Measurements from ENCODE around the gene ZNF865. TPM values are rescaled to one million over a fixed set of nuclear protein-coding genes. Genes with fewer than 3 reads are reported as not detected.

The ZNF865 gene
- total RNA-seq, 1 experiment from 2014 or later = 21.7 TPM

GRCh38 chr19:55603581-55604292 is 1.7 kb upstream of the ZNF865 start:
- Mint-ChIP-seq H3K4me3 (peak overlapping the region; percentile 83), H3K27ac (peak overlapping the region; percentile 99), H3K27me3 (ENCODE audit: low read depth) (no peaks in the 10 kb centered on the region), H3K4me1 (peaks cover 28% of the 10 kb centered on the region), H3K9me3 (no peaks in the 10 kb centered on the region), H3K36me3 (peaks cover 16% of the 10 kb centered on the region)
- POLR2A ChIA-PET = interaction anchor here (0.6 to 1.9 kb wide), 7 partner anchors 10 to 119 kb away, joined by 3 to 9 read pairs (median 4); partner anchors contain the start of genes NAT14, SSC5D and ZNF784
- TF ChIP-seq ATF1 (CRISPR knock-in tag; IDR thresholded peaks at IDR 0.05) = no peak
- TF ChIP-seq JAZF1 (CRISPR knock-in tag; IDR thresholded peaks at IDR 0.05) = no peak
- TF ChIP-seq EMX1 (CRISPR knock-in tag; IDR thresholded peaks at IDR 0.05) = no peak
- TF ChIP-seq PRRX2 (CRISPR knock-in tag; IDR thresholded peaks at IDR 0.05) = no peak
- no peak for TF ChIP-seq ZNF425 (CRISPR knock-in tag; conservative IDR thresholded peaks at IDR 0.05)
- no peak for TF ChIP-seq MYBL2 (CRISPR knock-in tag; IDR thresholded peaks at IDR 0.05)
- no peak for TF ChIP-seq NR1H2 (CRISPR knock-in tag; IDR thresholded peaks at IDR 0.05)
- no peak for TF ChIP-seq ZNF512 (CRISPR knock-in tag; IDR thresholded peaks at IDR 0.05; ENCODE audit: borderline replicate concordance)
- no peak for TF ChIP-seq CTCF (IDR thresholded peaks at IDR 0.05)
- no peak for TF ChIP-seq STAT6 (CRISPR knock-in tag; conservative IDR thresholded peaks at IDR 0.05; ENCODE audit: low read depth)
- TF ChIP-seq ETV6 (CRISPR knock-in tag; IDR thresholded peaks at IDR 0.05) = no peak
- TF ChIP-seq SOX15 (CRISPR knock-in tag; IDR thresholded peaks at IDR 0.05) = no peak
- no peak for TF ChIP-seq CDX4 (CRISPR knock-in tag; IDR thresholded peaks at IDR 0.05; ENCODE audit: borderline replicate concordance)
- TF ChIP-seq OVOL2 (CRISPR knock-in tag; IDR thresholded peaks at IDR 0.05; ENCODE audit: borderline replicate concordance) = no peak
- no peak for TF ChIP-seq SMAD4 (CRISPR knock-in tag; IDR thresholded peaks at IDR 0.05)
- no peak for TF ChIP-seq MXD4 (CRISPR knock-in tag; IDR thresholded peaks at IDR 0.05; ENCODE audit: borderline replicate concordance)
- no peak for TF ChIP-seq ZBTB43 (CRISPR knock-in tag; IDR thresholded peaks at IDR 0.05)
- TF ChIP-seq E2F1 (CRISPR knock-in tag; IDR thresholded peaks at IDR 0.05) = no peak
- no peak for TF ChIP-seq USF1 (CRISPR knock-in tag; IDR thresholded peaks at IDR 0.05)
- ATAC-seq = peak; percentile 2
- peak; percentile 71 for DNase-seq (ENCODE audit: low spot score)
- CTCF ChIA-PET = interaction anchor here (0.5 to 4.4 kb wide), 9 partner anchors 9 to 537 kb away, joined by 3 to 55 read pairs (median 6); partner anchors contain the start of genes U2AF2 and ZNF444
